Measurements from ENCODE around the gene MYH8. TPM values are rescaled to one million over a fixed set of nuclear protein-coding genes. Genes with fewer than 3 reads are reported as not detected.
A peak's percentile ranks its signal among the peaks of the same experiment; 100 is the strongest.

Gene MYH8
- total RNA-seq, 2 experiments from 2014 or later, result not detected

DNA sequence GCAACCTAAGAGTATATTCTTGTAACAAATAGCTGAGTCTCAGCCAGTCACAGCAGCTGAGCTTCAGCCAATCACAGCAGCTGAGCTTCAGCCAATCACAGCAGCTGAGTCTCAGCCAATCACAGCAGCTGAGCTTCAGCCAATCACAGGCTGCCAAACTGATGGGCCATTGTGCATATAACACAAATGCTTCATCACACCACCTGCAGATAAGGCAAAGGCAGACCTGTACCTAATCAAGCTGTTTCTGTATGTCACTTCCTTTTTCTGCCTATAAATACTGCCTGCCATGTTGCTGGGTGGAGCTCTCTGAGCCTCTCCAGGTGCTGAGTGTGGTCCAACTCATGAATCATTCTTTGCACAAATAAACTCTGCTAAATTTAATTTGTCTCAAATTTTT is 68.9 kb downstream of the MYH8 start:
- ATAC-seq (ENCODE audit: poor library complexity), result no peak
- no peaks in the 10 kb centered on the region for H3K9me3 Mint-ChIP-seq
- TF ChIP-seq, protein P1, sequence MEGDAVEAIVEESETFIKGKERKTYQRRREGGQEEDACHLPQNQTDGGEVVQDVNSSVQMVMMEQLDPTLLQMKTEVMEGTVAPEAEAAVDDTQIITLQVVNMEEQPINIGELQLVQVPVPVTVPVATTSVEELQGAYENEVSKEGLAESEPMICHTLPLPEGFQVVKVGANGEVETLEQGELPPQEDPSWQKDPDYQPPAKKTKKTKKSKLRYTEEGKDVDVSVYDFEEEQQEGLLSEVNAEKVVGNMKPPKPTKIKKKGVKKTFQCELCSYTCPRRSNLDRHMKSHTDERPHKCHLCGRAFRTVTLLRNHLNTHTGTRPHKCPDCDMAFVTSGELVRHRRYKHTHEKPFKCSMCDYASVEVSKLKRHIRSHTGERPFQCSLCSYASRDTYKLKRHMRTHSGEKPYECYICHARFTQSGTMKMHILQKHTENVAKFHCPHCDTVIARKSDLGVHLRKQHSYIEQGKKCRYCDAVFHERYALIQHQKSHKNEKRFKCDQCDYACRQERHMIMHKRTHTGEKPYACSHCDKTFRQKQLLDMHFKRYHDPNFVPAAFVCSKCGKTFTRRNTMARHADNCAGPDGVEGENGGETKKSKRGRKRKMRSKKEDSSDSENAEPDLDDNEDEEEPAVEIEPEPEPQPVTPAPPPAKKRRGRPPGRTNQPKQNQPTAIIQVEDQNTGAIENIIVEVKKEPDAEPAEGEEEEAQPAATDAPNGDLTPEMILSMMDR (IDR thresholded peaks at IDR 0.05), result no peak

DNA sequence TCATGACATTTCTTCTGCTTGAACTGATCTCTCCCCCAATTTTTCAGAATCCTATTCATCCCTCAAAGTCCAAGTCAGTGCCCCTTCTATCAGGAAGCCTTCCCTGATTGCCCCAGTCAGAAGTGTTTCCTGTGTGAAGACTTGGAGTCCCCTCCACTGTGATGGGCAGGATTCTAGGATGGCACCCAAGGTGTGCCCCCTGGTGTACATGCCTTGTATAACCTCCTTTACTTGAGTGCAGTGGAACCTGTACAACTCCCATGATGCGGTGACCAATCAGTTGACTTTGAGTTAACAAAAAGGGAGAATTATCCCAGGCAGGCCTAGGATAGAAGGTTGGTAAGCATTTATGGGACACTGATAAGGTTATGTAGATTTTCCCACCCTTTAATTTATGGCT is 72.3 kb downstream of the MYH8 start:
- ATAC-seq (ENCODE audit: poor library complexity) (no peak), DNase-seq (peak in 1 of 14 experiments; percentile 8)
- Mint-ChIP-seq H3K27ac (no peak overlapping the region), H3K9me3 (no peaks in the 10 kb centered on the region), H3K27me3 (no peaks in the 10 kb centered on the region), H3K4me3 (no peak overlapping the region), H3K36me3 (ENCODE audit: low read depth) (no peaks in the 10 kb centered on the region), H3K4me1 (ENCODE audit: low read depth) (no peaks in the 10 kb centered on the region)
- Histone ChIP-seq H3K4me1 (ENCODE audit: insufficient read depth, low read length) (no peaks in the 10 kb centered on the region), H3K4me3 (ENCODE audit: low read length) (no peak overlapping the region), H3K27me3 (ENCODE audit: control insufficient read depth in 1 of 2, insufficient read depth in 2 of 2, low read length in 2 of 2) (no peaks in the 10 kb centered on the region), H3K27ac (ENCODE audit: low read depth in 1 of 2, low read length in 2 of 2) (no peak overlapping the region), H3K36me3 (ENCODE audit: insufficient read depth, low read length) (no peaks in the 10 kb centered on the region), H3K9me3 (ENCODE audit: control insufficient read depth in 1 of 2, insufficient read depth in 1 of 2, low read length in 2 of 2) (no peaks in the 10 kb centered on the region)
- intact Hi-C loops (cut with DNase I, micrococcal nuclease), result no loop called here
- CTCF ChIA-PET, result no interaction called here
- TF ChIP-seq, protein P1 (IDR thresholded peaks at IDR 0.05), result no peak
- POLR2A ChIA-PET, result no interaction called here

More for the DNA sequence above, 68.9 kb downstream of the MYH8 start:
- intact Hi-C loops (cut with DNase I, micrococcal nuclease), result no loop called here
- Histone ChIP-seq H3K36me3 (ENCODE audit: insufficient read depth, low read length) (no peaks in the 10 kb centered on the region), H3K27me3 (ENCODE audit: control insufficient read depth in 1 of 2, insufficient read depth in 2 of 2, low read length in 2 of 2) (no peaks in the 10 kb centered on the region), H3K4me1 (ENCODE audit: insufficient read depth, low read length) (no peaks in the 10 kb centered on the region), H3K9me3 (ENCODE audit: control insufficient read depth in 1 of 2, insufficient read depth in 1 of 2, low read length in 2 of 2) (peaks cover 0 to 6% of the 10 kb centered on the region in 2 experiments), H3K27ac (ENCODE audit: low read depth in 1 of 2, low read length in 2 of 2) (no peak overlapping the region), H3K4me3 (ENCODE audit: low read length) (no peak overlapping the region)
- H3K4me1 Mint-ChIP-seq (ENCODE audit: low read depth), result no peaks in the 10 kb centered on the region
- H3K27me3 Mint-ChIP-seq, result peaks cover 7% of the 10 kb centered on the region
- no peak overlapping the region for H3K27ac Mint-ChIP-seq
- H3K36me3 Mint-ChIP-seq (ENCODE audit: low read depth), result no peaks in the 10 kb centered on the region
- ChIA-PET CTCF (no interaction called here), POLR2A (no interaction called here)
- DNase-seq, result no peak
- H3K4me3 Mint-ChIP-seq, result no peak overlapping the region

DNA sequence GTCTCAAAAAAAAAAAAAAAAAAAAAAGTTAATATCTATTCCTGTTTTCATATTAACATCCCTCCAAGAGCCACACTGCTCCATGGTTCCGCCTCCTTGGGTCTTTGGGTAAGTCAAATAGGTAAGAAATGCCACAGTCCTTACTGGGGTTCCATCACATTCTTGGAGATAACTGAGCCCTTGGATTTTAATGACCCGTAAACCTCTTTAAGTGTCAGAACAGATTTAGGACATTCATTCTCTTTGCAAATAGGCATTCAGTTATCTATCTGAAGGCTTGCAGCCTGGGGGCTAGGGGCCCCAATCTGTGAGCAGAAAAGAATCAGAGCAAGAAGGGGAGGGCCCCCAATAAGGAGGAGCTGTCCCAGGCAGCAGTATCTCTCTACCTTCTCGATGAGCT is 76.9 kb downstream of the MYH8 start:
- Mint-ChIP-seq H3K27ac (no peak overlapping the region), H3K27me3 (no peaks in the 10 kb centered on the region), H3K9me3 (no peaks in the 10 kb centered on the region), H3K36me3 (ENCODE audit: low read depth) (no peaks in the 10 kb centered on the region), H3K4me1 (ENCODE audit: low read depth) (no peaks in the 10 kb centered on the region), H3K4me3 (no peak overlapping the region)
- no peak for DNase-seq
- intact Hi-C loops (cut with DNase I, micrococcal nuclease), result no loop called here
- no peaks in the 10 kb centered on the region for H3K36me3 ChIP-seq (ENCODE audit: insufficient read depth, low read length)
- ChIA-PET POLR2A (no interaction called here), CTCF (no interaction called here)
- no peaks in the 10 kb centered on the region for H3K27me3 ChIP-seq (ENCODE audit: control insufficient read depth in 1 of 2, insufficient read depth in 2 of 2, low read length in 2 of 2)
- no peaks in the 10 kb centered on the region for H3K9me3 ChIP-seq (ENCODE audit: control insufficient read depth in 1 of 2, insufficient read depth in 1 of 2, low read length in 2 of 2)
- ATAC-seq (ENCODE audit: poor library complexity), result no peak
- no peaks in the 10 kb centered on the region for H3K4me1 ChIP-seq (ENCODE audit: insufficient read depth, low read length)
- TF ChIP-seq, protein P1 (IDR thresholded peaks at IDR 0.05), result no peak
- H3K27ac ChIP-seq (ENCODE audit: low read depth in 1 of 2, low read length in 2 of 2), result no peak overlapping the region
- no peak overlapping the region for H3K4me3 ChIP-seq (ENCODE audit: low read length)

Other genes with a start within 250 kb of the MYH8 start
- gene GAS7, start 223.3 kb downstream of the MYH8 start, total RNA-seq, result 1 to 10 TPM; 1.8 to 3.4 TPM
- gene MYH13, start 48.9 kb downstream of the MYH8 start, total RNA-seq, result not detected
- not detected for gene MYH4, start 47.6 kb upstream of the MYH8 start, total RNA-seq
- gene MYH1, start 96.6 kb upstream of the MYH8 start, total RNA-seq, result not detected
- gene MYH2, start 127.7 kb upstream of the MYH8 start, total RNA-seq, result not detected
- 1 to 10 TPM; 5.4 to 5.6 TPM for gene MYH3, start 235.4 kb upstream of the MYH8 start, total RNA-seq